WERI-Rb-1 (cell line): Measurements from ENCODE around the gene ARF4.

Experiments used
- DNase-seq: peaks from one replicate; pipeline ENCODE4 v3.0.0-alpha.2; 2020
- H3K27ac ChIP-seq: fragments of 250-450 bp; sonication (Bioruptor Pico); 2 replicates; pipeline ENCODE4 v1.5.1; 2020; ENCODE audit warnings: mild to moderate bottlenecking, moderate library complexity
- H3K27me3 ChIP-seq: fragments of 250-450 bp; sonication (Bioruptor Pico); 2 replicates; pipeline ENCODE4 v1.5.1; 2021; ENCODE audit warnings: mild to moderate bottlenecking, low read depth, moderate library complexity; ENCODE audit not compliant: insufficient read depth, severe bottlenecking
- H3K36me3 ChIP-seq: fragments of 250-450 bp; sonication (Bioruptor Pico); 2 replicates; pipeline ENCODE4 v1.5.1; 2020; ENCODE audit warnings: mild to moderate bottlenecking, moderate library complexity
- H3K4me3 ChIP-seq: 2 replicates; pipeline ENCODE4 v1.5.1; 2011; ENCODE audit warnings: low read depth, mild to moderate bottlenecking, control low read depth, low read length
- H3K9me3 ChIP-seq: fragments of 250-450 bp; sonication (Bioruptor Pico); 2 replicates; pipeline ENCODE4 v1.5.1; 2021; ENCODE audit warnings: mild to moderate bottlenecking, moderate library complexity; ENCODE audit not compliant: severe bottlenecking
- CTCF ChIP-seq: IDR thresholded peaks from 2 replicates; pipeline ENCODE4 v1.5.1; 2011; ENCODE audit warnings: low read depth, mild to moderate bottlenecking, control low read depth, inconsistent platforms, low read length

Gene ARF4

GRCh38 chr3:57557085-57557537, 40.0 kb downstream of the ARF4 start:
- no peak for TF ChIP-seq CTCF

GRCh38 chr3:57556459-57557084, 40.6 kb downstream of the ARF4 start:
- Histone ChIP-seq H3K9me3 (no peaks in the 10 kb centered on the region), H3K27ac (peak overlapping the region; percentile 95), H3K36me3 (peaks cover 43% of the 10 kb centered on the region), H3K27me3 (no peaks in the 10 kb centered on the region), H3K4me3 (peak overlapping the region; percentile 47)
- no peak for TF ChIP-seq CTCF
- peak; percentile 21 for DNase-seq

More at GRCh38 chr3:57557085-57557537, 40.0 kb downstream of the ARF4 start:
- peak overlapping the region; percentile 47 for H3K4me3 ChIP-seq
- H3K27me3 ChIP-seq, result no peaks in the 10 kb centered on the region
- no peaks in the 10 kb centered on the region for H3K9me3 ChIP-seq
- H3K36me3 ChIP-seq, result peaks cover 46% of the 10 kb centered on the region
- H3K27ac ChIP-seq, result peak overlapping the region; percentile 95
- no peak for DNase-seq

- Histone ChIP-seq H3K27ac (peak within 1 kb of the TSS; percentile 95), H3K9me3 (no peaks in the 10 kb centered on the region), H3K27me3 (no peaks in the 10 kb centered on the region), H3K4me3 (peak within 1 kb of the TSS; percentile 47), H3K36me3 (peaks cover 38% of the 10 kb centered on the region)
- peak; percentile 88 for DNase-seq
- no peak for TF ChIP-seq CTCF
Observed at GRCh38 chr3:57555738-57556458, 41.2 kb downstream of the ARF4 start, which contains the start of gene PDE12. PDE12 (plus strand) TSS chr3:57556274; CDS start chr3:57556380, 106 bp downstream.

- Histone ChIP-seq H3K36me3 (peaks cover 32% of the 10 kb centered on the region), H3K4me3 (peak overlapping the region; percentile 47), H3K9me3 (no peaks in the 10 kb centered on the region), H3K27me3 (no peaks in the 10 kb centered on the region), H3K27ac (peak overlapping the region; percentile 95)
- no peak for DNase-seq
- no peak for TF ChIP-seq CTCF
Observed at GRCh38 chr3:57555306-57555705, 41.8 kb downstream of the ARF4 start.

- no peak overlapping the region for H3K27ac ChIP-seq
- H3K9me3 ChIP-seq, result no peaks in the 10 kb centered on the region
- H3K36me3 ChIP-seq, result no peaks in the 10 kb centered on the region
- peak; percentile 66 for DNase-seq
- H3K4me3 ChIP-seq, result no peak overlapping the region
- peaks cover 17% of the 10 kb centered on the region for H3K27me3 ChIP-seq
- TF ChIP-seq CTCF, result no peak
Observed at GRCh38 chr3:57546616-57547015, 50.5 kb downstream of the ARF4 start.
